ENCODE measurements around the gene ATXN3L.

- no peak for TF ChIP-seq CTCF (IDR thresholded peaks at IDR 0.05)
- no peak for TF ChIP-seq POLR2AphosphoS5 (IDR thresholded peaks at IDR 0.05)
These were observed 40.4 kb downstream of the ATXN3L start for GRCh38 chrX:13279279-13280018.

Data from suprapubic skin (tissue), 3 donors.